K562 (cell line): ENCODE results near the gene NQO2. TPM values are rescaled to one million over a fixed set of nuclear protein-coding genes. Genes with fewer than 3 reads are reported as not detected.

Experiments used
- BRD9 ChIP-seq: fragments of 450-650 bp; IDR thresholded peaks from 2 replicates; pipeline ENCODE4 v1.6.1; 2018; ENCODE audit warnings: low read depth; ENCODE audit not compliant: partially characterized antibody
- DMBX1 ChIP-seq: fragments of 250-450 bp; sonication (Bioruptor Pico); IDR thresholded peaks from 2 replicates; pipeline ENCODE4 v1.8.0; 2022; ENCODE audit warnings: inconsistent platforms, mild to moderate bottlenecking, moderate library complexity, borderline replicate concordance
- ETV1 ChIP-seq: fragments of 450-650 bp; conservative IDR thresholded peaks from 2 replicates; pipeline ENCODE4 v1.6.1; 2016; ENCODE audit warnings: missing genetic modification characterization, control low read depth, low read depth, missing compliant biosample characterization
- FOXK1 ChIP-seq: sonication (generic); formaldehyde crosslinking; IDR thresholded peaks from 2 replicates; pipeline ENCODE4 v1.8.0; 2022; ENCODE audit warnings: missing genetic modification reagents, mild to moderate bottlenecking, borderline replicate concordance
- GABPB2 ChIP-seq: fragments of 250-450 bp; sonication (Bioruptor Pico); conservative IDR thresholded peaks from 2 replicates; pipeline ENCODE4 v1.5.1; 2021; ENCODE audit warnings: mild to moderate bottlenecking
- JUN ChIP-seq, 2 experiments: sonication (generic) in 1 of 2; formaldehyde crosslinking in 1 of 2; IDR thresholded peaks; 2 replicates each; pipeline versions ENCODE4 v1.6.1 to v1.8.0; 2012 to 2022; ENCODE audit warnings: borderline replicate concordance in 2 of 2, mild to moderate bottlenecking in 2 of 2, improper control_type of control experiment in 1 of 2, low read depth in 1 of 2, low read length in 1 of 2, missing genetic modification reagents in 1 of 2
- RHOXF2B ChIP-seq: fragments of 250-450 bp; sonication (Bioruptor Pico); conservative IDR thresholded peaks from 2 replicates; pipeline ENCODE4 v1.5.1; 2021
- STAT5A ChIP-seq: IDR thresholded peaks from 2 replicates; pipeline ENCODE4 v1.6.1; 2012; ENCODE audit warnings: low read length, inconsistent platforms, borderline replicate concordance
- STAT6 ChIP-seq: sonication (generic); formaldehyde crosslinking; IDR thresholded peaks from 2 replicates; pipeline ENCODE4 v1.8.1; 2023; ENCODE audit warnings: mild to moderate bottlenecking, missing genetic modification reagents
- ZKSCAN1 ChIP-seq: fragments of 150-350 bp; IDR thresholded peaks from 2 replicates; pipeline ENCODE4 v1.6.1; 2016; ENCODE audit warnings: low read depth, low read length
- polyA plus RNA-seq, 8 experiments: library from polyadenylated mRNA; depleted of rRNA in 4 of 8; stranded (reverse) in 5 of 8; unstranded in 3 of 8; fragments of >200 nt; fragmentation: Nextera tagmentation in 2 of 8; fragmentation: Illumina TruSeq in 1 of 8; extraction: Ambion mirVana in 2 of 8; extraction: Trizol in 1 of 8; gene quantifications; 2 replicates each; pipeline versions ENCODE4 v1.2.1 to v1.2.3, GENCODE V29; 2011 to 2014; ENCODE audit warnings: inconsistent platforms in 1 of 8, missing spikeins in 1 of 8
- total RNA-seq, 7 experiments: library from RNA; depleted of rRNA in 6 of 7; stranded (reverse); fragments of >200 nt in 6 of 7; fragmentation: Illumina TruSeq in 2 of 7; extraction: Trizol in 2 of 7; gene quantifications; 2 replicates each; pipeline versions ENCODE4 v1.2.1 to v1.2.3, GENCODE V29; 2011 to 2021; ENCODE audit warnings: low replicate concordance in 1 of 7
- TF ChIP-seq, protein P1 (sequence below), 2 experiments: fragments of 150-350 bp in 1 of 2; IDR thresholded peaks; 2 replicates each; pipeline ENCODE4 v1.6.1; 2012 to 2016; ENCODE audit warnings: low read depth in 2 of 2, low read length in 2 of 2, mild to moderate bottlenecking in 1 of 2, moderate library complexity in 1 of 2
- TF ChIP-seq, protein P2 (sequence below), 2 experiments: fragments of 450-650 bp; formaldehyde crosslinking in 1 of 2; IDR thresholded peaks; 2 replicates each; pipeline versions ENCODE4 v1.4.0 to v1.6.1; 2014 to 2020; ENCODE audit warnings: mild to moderate bottlenecking in 2 of 2, borderline replicate concordance in 1 of 2, low read depth in 1 of 2

The NQO2 gene
- total and polyA plus RNA-seq, 9 of the 15 experiments (the other 6 are each of a cell fraction or from before 2014, with no cell fraction given): 54.6 to 214 (median 116) TPM

- TF ChIP-seq STAT6 (no peak), FOXK1 (peak; percentile 98), BRD9 (peak; percentile 80), STAT5A (peak; percentile 49; the same call in 1 of the 2 replicates), JUN (IDR thresholded peaks at IDR 0.05; ENCODE audit: borderline replicate concordance, low read depth, low read length) (peak; percentile 86), JUN (CRISPR knock-in tag; IDR thresholded peaks at IDR 0.05; ENCODE audit: borderline replicate concordance) (no peak), ZKSCAN1 (peak; percentile 67; the same call in 1 of the 2 replicates), ETV1 (tag) (peak; percentile 64; the same call in 1 of the 2 replicates), RHOXF2B (CRISPR knock-in tag) (no peak), GABPB2 (CRISPR knock-in tag) (no peak), DMBX1 (CRISPR knock-in tag) (peak; percentile 66)
- TF ChIP-seq, protein P1, sequence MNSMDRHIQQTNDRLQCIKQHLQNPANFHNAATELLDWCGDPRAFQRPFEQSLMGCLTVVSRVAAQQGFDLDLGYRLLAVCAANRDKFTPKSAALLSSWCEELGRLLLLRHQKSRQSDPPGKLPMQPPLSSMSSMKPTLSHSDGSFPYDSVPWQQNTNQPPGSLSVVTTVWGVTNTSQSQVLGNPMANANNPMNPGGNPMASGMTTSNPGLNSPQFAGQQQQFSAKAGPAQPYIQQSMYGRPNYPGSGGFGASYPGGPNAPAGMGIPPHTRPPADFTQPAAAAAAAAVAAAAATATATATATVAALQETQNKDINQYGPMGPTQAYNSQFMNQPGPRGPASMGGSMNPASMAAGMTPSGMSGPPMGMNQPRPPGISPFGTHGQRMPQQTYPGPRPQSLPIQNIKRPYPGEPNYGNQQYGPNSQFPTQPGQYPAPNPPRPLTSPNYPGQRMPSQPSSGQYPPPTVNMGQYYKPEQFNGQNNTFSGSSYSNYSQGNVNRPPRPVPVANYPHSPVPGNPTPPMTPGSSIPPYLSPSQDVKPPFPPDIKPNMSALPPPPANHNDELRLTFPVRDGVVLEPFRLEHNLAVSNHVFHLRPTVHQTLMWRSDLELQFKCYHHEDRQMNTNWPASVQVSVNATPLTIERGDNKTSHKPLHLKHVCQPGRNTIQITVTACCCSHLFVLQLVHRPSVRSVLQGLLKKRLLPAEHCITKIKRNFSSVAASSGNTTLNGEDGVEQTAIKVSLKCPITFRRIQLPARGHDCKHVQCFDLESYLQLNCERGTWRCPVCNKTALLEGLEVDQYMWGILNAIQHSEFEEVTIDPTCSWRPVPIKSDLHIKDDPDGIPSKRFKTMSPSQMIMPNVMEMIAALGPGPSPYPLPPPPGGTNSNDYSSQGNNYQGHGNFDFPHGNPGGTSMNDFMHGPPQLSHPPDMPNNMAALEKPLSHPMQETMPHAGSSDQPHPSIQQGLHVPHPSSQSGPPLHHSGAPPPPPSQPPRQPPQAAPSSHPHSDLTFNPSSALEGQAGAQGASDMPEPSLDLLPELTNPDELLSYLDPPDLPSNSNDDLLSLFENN (IDR thresholded peaks at IDR 0.05; ENCODE audit: low read depth in 2 of 2, low read length in 2 of 2): peak in 1 of 2 experiments; percentile 68; a peak in 2 of 4 replicates
- TF ChIP-seq, protein P2, sequence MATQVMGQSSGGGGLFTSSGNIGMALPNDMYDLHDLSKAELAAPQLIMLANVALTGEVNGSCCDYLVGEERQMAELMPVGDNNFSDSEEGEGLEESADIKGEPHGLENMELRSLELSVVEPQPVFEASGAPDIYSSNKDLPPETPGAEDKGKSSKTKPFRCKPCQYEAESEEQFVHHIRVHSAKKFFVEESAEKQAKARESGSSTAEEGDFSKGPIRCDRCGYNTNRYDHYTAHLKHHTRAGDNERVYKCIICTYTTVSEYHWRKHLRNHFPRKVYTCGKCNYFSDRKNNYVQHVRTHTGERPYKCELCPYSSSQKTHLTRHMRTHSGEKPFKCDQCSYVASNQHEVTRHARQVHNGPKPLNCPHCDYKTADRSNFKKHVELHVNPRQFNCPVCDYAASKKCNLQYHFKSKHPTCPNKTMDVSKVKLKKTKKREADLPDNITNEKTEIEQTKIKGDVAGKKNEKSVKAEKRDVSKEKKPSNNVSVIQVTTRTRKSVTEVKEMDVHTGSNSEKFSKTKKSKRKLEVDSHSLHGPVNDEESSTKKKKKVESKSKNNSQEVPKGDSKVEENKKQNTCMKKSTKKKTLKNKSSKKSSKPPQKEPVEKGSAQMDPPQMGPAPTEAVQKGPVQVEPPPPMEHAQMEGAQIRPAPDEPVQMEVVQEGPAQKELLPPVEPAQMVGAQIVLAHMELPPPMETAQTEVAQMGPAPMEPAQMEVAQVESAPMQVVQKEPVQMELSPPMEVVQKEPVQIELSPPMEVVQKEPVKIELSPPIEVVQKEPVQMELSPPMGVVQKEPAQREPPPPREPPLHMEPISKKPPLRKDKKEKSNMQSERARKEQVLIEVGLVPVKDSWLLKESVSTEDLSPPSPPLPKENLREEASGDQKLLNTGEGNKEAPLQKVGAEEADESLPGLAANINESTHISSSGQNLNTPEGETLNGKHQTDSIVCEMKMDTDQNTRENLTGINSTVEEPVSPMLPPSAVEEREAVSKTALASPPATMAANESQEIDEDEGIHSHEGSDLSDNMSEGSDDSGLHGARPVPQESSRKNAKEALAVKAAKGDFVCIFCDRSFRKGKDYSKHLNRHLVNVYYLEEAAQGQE (IDR thresholded peaks at IDR 0.05; ENCODE audit: borderline replicate concordance): peak; percentile 70; the same call in 1 of the 2 replicates
- TF ChIP-seq, protein P2 (CRISPR knock-in tag; IDR thresholded peaks at IDR 0.05; ENCODE audit: low read depth): no peak
These were observed 2.1 kb downstream of the NQO2 start (continued) for GRCh38 chr6:3001773-3002293.
